Measurements from ENCODE around the gene MAPK8IP3.

DNA sequence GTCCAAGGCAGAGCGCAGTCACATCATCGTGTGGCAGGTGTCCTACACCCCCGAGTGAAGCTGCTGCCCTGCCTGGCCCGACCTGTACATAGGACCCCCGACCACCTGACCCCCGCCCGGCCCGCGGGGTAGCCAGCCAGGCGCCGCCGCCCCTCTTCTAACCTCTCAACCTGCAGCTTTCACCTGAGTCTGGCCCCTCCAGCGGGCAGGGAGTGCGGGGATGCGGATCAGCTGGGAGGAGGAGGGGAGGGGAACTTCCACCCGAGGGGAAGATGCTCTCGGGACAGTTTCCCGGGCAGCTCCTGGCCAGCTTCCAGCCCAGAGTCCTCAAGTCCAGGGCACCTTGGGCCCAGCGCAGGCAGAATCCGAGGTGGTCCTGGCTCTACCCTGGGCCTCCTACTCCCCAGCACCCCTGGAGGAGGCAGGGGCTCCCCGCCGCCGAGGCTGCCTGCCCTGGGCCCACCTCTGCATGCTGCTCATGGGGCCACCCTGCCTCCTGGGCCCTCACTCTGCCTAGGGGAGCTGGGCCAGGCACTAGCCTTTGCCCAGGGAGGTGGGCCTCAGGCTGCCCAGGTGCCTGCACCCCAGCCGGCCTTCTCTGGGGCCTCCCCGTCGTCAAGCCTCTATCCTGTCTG, 62.9 kb downstream of the MAPK8IP3 start:
- TF ChIP-seq, protein P1, sequence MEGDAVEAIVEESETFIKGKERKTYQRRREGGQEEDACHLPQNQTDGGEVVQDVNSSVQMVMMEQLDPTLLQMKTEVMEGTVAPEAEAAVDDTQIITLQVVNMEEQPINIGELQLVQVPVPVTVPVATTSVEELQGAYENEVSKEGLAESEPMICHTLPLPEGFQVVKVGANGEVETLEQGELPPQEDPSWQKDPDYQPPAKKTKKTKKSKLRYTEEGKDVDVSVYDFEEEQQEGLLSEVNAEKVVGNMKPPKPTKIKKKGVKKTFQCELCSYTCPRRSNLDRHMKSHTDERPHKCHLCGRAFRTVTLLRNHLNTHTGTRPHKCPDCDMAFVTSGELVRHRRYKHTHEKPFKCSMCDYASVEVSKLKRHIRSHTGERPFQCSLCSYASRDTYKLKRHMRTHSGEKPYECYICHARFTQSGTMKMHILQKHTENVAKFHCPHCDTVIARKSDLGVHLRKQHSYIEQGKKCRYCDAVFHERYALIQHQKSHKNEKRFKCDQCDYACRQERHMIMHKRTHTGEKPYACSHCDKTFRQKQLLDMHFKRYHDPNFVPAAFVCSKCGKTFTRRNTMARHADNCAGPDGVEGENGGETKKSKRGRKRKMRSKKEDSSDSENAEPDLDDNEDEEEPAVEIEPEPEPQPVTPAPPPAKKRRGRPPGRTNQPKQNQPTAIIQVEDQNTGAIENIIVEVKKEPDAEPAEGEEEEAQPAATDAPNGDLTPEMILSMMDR (IDR thresholded peaks at IDR 0.05; ENCODE audit: borderline replicate concordance, extremely low read depth, low read length, poor library complexity, severe bottlenecking): no peak
- no peak for TF ChIP-seq EZH2 (IDR thresholded peaks at IDR 0.05; ENCODE audit: borderline replicate concordance, low read depth, low read length, severe bottlenecking)

Measured in DND-41 (cell line).